SK-N-SH (cell line): Measurements from ENCODE around the gene GUCD1.
A peak's percentile ranks its signal among the peaks of the same experiment; 100 is the strongest.

ENCODE experiments used
- JUND ChIP-seq: IDR thresholded peaks from 2 replicates; pipeline ENCODE4 v1.4.0; 2012
- NRF1 ChIP-seq: IDR thresholded peaks from 2 replicates; pipeline ENCODE4 v1.6.1; 2012; ENCODE audit warnings: low read depth, mild to moderate bottlenecking, low read length
- RAD21 ChIP-seq: IDR thresholded peaks from 2 replicates; pipeline ENCODE4 v1.6.1; 2012; ENCODE audit warnings: mild to moderate bottlenecking, low read length
- YY1 ChIP-seq: IDR thresholded peaks from 2 replicates; pipeline ENCODE4 v1.4.0; 2012; ENCODE audit warnings: low read depth, mild to moderate bottlenecking
- TF ChIP-seq, protein P1 (sequence below): fragments of 200-600 bp; sonication (generic); IDR thresholded peaks from 2 replicates; pipeline ENCODE4 v1.6.1; 2017; ENCODE audit warnings: antibody characterized with exemption, mild to moderate bottlenecking, moderate library complexity
- TF ChIP-seq, protein P2 (sequence below): IDR thresholded peaks from 2 replicates; pipeline ENCODE4 v1.4.0; 2012; ENCODE audit warnings: low read depth, borderline replicate concordance
- TF ChIP-seq, protein P3 (sequence below): fragments of 150-350 bp; IDR thresholded peaks from 2 replicates; pipeline ENCODE4 v1.6.1; 2017; ENCODE audit warnings: antibody characterized with exemption, low read length, low read depth, borderline replicate concordance

DNA sequence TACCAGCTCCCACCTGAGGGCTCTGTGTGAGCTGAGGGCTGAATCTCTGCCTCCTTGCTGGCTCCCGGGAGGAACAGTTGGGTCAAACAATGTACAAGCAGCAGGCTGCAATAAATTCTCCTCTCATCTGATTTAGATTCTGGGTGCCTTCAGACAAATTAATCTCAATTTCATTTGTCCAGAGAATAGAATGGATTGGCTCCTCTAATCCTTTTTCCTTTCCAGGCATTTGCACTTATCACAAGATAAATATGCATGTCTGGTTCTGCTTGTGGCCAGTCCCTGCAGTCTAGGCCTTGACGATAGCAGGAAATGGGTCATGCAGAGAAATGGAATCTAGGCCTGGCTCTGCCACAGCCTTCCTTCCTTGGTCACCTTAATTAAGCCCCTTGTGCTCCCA, 31.1 kb downstream of the GUCD1 start:
- TF ChIP-seq, protein P1, sequence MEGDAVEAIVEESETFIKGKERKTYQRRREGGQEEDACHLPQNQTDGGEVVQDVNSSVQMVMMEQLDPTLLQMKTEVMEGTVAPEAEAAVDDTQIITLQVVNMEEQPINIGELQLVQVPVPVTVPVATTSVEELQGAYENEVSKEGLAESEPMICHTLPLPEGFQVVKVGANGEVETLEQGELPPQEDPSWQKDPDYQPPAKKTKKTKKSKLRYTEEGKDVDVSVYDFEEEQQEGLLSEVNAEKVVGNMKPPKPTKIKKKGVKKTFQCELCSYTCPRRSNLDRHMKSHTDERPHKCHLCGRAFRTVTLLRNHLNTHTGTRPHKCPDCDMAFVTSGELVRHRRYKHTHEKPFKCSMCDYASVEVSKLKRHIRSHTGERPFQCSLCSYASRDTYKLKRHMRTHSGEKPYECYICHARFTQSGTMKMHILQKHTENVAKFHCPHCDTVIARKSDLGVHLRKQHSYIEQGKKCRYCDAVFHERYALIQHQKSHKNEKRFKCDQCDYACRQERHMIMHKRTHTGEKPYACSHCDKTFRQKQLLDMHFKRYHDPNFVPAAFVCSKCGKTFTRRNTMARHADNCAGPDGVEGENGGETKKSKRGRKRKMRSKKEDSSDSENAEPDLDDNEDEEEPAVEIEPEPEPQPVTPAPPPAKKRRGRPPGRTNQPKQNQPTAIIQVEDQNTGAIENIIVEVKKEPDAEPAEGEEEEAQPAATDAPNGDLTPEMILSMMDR, result no peak
- TF ChIP-seq, protein P2, sequence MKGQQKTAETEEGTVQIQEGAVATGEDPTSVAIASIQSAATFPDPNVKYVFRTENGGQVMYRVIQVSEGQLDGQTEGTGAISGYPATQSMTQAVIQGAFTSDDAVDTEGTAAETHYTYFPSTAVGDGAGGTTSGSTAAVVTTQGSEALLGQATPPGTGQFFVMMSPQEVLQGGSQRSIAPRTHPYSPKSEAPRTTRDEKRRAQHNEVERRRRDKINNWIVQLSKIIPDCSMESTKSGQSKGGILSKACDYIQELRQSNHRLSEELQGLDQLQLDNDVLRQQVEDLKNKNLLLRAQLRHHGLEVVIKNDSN, result no peak
- TF ChIP-seq, protein P3, sequence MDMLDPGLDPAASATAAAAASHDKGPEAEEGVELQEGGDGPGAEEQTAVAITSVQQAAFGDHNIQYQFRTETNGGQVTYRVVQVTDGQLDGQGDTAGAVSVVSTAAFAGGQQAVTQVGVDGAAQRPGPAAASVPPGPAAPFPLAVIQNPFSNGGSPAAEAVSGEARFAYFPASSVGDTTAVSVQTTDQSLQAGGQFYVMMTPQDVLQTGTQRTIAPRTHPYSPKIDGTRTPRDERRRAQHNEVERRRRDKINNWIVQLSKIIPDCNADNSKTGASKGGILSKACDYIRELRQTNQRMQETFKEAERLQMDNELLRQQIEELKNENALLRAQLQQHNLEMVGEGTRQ, result no peak
- TF ChIP-seq RAD21 (0 out of 2 replicates have a peak, but pooled peaks have one; percentile 11), YY1 (no peak), JUND (no peak), NRF1 (no peak)
